IMR-90 (cell line): Measurements from ENCODE around the gene DYSF.

Experiments used
- CTCF ChIP-seq: conservative IDR thresholded peaks from 2 replicates; pipeline ENCODE4 v1.5.1; 2012; ENCODE audit warnings: mild to moderate bottlenecking, low read depth, low read length, improper control_type of control experiment
- POLR2A ChIP-seq: IDR thresholded peaks from 2 replicates; pipeline ENCODE4 v1.6.1; 2012; ENCODE audit warnings: mild to moderate bottlenecking, low read depth, low read length

DNA sequence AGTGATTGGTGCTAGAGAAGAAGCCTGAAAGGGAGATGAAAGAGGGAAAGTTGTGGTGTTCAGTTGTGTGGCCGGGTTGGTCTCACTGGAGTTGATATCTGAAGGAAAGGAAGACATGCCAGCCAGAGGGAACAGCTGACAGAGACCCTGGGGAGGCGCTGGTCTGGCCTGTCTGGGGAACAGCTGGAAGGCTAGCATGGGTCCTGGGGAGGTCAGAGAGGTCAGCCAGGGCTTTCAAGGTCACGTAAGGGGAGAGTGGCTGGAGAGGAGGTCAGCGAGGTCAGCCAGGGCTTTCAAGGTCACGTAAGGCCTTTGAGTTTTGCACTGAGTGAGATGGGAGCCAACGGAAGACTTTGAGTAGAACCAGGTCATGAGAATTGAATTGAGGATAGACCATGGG lies 11.0 kb downstream of the DYSF start:
- no peak for TF ChIP-seq CTCF
- TF ChIP-seq POLR2A: no peak
